Measurements from ENCODE around the gene TRPV4. TPM values are rescaled to one million over a fixed set of nuclear protein-coding genes. Genes with fewer than 3 reads are reported as not detected.

The TRPV4 gene
- total and polyA plus RNA-seq, 9 of the 15 experiments (the other 6 are each of a cell fraction or from before 2014, with no cell fraction given), result 0.13 TPM; not detected in 8

DNA sequence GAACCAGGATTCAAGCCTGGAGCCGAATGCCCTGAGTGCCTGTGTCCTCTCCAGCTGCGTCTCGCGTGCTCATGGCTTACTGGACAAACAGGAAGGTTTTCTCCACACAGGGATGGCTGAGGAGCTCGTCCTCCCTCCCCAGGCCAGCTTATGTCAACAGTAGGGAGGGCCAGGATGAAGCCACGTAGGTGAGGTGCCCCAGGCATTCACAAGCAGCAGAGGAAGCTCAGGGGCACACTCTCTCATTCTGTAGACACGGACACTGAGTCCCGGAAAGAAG, 49.3 kb downstream of the TRPV4 start:
- no peak overlapping the region for H3K9ac ChIP-seq (ENCODE audit: insufficient read depth in 1 of 2, low read depth in 2 of 2, low read length in 2 of 2)
- H3K27me3 ChIP-seq (ENCODE audit: control insufficient read depth in 2 of 2, insufficient read depth in 2 of 2, low read length in 2 of 2), result peaks cover 16 to 54% of the 10 kb centered on the region in 2 experiments
- peaks cover 0 to 4% of the 10 kb centered on the region in 2 experiments; a peak in 1 of 5 replicates for H3K4me1 ChIP-seq (replicated peaks in 1 of 2; ENCODE audit: control insufficient read depth in 2 of 2, insufficient read depth in 2 of 2, low read length in 2 of 2)
- no peaks in the 10 kb centered on the region for H3K9me1 ChIP-seq (ENCODE audit: control insufficient read depth, insufficient read depth, low read length)
- DNase-seq (ENCODE audit: extremely low read depth in 1 of 4, low spot score in 3 of 4) (no peak), FAIRE-seq (no peak), ATAC-seq (no peak)
- no peak overlapping the region for H3K4me2 ChIP-seq (ENCODE audit: insufficient read depth, low read length)
- H3K4me3 ChIP-seq, result no peak overlapping the region
- H3K9me3 ChIP-seq (replicated peaks; ENCODE audit: control insufficient read depth, insufficient read depth, low read depth, low read length), result 0 out of 2 replicates have a peak, but pooled peaks cover 3% of the 10 kb centered on the region
- H2AFZ ChIP-seq (ENCODE audit: low read depth, low read length), result no peak overlapping the region
- ChIA-PET POLR2A (interaction anchor here (0.7 kb wide), 1 partner anchor 323 kb away, joined by 5 read pairs; no protein-coding TSS in a partner anchor), CTCF (ENCODE audit: low intra/inter-chr PET ratio) (no interaction called here)
- no peak overlapping the region for H3K27ac ChIP-seq (ENCODE audit: extremely low read depth, low read depth, low read length)
- WGBS (ENCODE audit: insufficient coverage, low coverage, missing lambda C conversion rate), result 0% methylated on average over 6 of the region's 8 CpGs
- intact Hi-C loops (cut with micrococcal nuclease) (no loop called here), in situ Hi-C loops (cut with MboI) (no loop called here)
- no peaks in the 10 kb centered on the region for H3K79me2 ChIP-seq (ENCODE audit: control insufficient read depth, insufficient read depth, low read length)
- TF ChIP-seq RB1 (IDR thresholded peaks at IDR 0.05; ENCODE audit: low read depth) (no peak), ETV6 (IDR thresholded peaks at IDR 0.05; ENCODE audit: borderline replicate concordance in 1 of 2, low read depth in 2 of 2, low read length in 1 of 2) (no peak), ETV6 (CRISPR knock-in tag; IDR thresholded peaks at IDR 0.05; ENCODE audit: borderline replicate concordance) (no peak), KAT8 (IDR thresholded peaks at IDR 0.05; ENCODE audit: low read depth) (no peak), TGIF2 (CRISPR knock-in tag; IDR thresholded peaks at IDR 0.05) (no peak), MYNN (IDR thresholded peaks at IDR 0.05) (no peak), MYNN (CRISPR knock-in tag; IDR thresholded peaks at IDR 0.05) (no peak), ZNF354B (CRISPR knock-in tag; IDR thresholded peaks at IDR 0.05) (no peak), POLR2G (IDR thresholded peaks at IDR 0.05; ENCODE audit: low read depth, low read length) (no peak), ZNF282 (CRISPR knock-in tag; IDR thresholded peaks at IDR 0.05) (no peak), TRIM28 (IDR thresholded peaks at IDR 0.05) (no peak), TAF15 (IDR thresholded peaks at IDR 0.05; ENCODE audit: low read depth, low read length) (no peak), MEF2D (tag; conservative IDR thresholded peaks at IDR 0.05; ENCODE audit: low read depth) (no peak)
- TF ChIP-seq, protein P1, sequence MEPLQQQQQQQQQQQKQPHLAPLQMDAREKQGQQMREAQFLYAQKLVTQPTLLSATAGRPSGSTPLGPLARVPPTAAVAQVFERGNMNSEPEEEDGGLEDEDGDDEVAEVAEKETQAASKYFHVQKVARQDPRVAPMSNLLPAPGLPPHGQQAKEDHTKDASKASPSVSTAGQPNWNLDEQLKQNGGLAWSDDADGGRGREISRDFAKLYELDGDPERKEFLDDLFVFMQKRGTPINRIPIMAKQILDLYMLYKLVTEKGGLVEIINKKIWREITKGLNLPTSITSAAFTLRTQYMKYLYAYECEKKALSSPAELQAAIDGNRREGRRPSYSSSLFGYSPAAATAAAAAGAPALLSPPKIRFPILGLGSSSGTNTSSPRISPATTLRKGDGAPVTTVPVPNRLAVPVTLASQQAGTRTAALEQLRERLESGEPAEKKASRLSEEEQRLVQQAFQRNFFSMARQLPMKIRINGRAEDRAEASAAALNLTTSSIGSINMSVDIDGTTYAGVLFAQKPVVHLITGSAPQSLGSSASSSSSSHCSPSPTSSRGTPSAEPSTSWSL (CRISPR knock-in tag; IDR thresholded peaks at IDR 0.05; ENCODE audit: borderline replicate concordance), result no peak
- TF ChIP-seq, protein P2, sequence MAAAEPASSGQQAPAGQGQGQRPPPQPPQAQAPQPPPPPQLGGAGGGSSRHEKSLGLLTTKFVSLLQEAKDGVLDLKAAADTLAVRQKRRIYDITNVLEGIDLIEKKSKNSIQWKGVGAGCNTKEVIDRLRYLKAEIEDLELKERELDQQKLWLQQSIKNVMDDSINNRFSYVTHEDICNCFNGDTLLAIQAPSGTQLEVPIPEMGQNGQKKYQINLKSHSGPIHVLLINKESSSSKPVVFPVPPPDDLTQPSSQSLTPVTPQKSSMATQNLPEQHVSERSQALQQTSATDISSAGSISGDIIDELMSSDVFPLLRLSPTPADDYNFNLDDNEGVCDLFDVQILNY (CRISPR knock-in tag; IDR thresholded peaks at IDR 0.05), result no peak
- no peaks in the 10 kb centered on the region for H3K36me3 ChIP-seq (ENCODE audit: control insufficient read depth, insufficient read depth, low read length)
- H4K20me1 ChIP-seq (replicated peaks; ENCODE audit: control insufficient read depth, insufficient read depth, low read length), result no peaks in the 10 kb centered on the region
- no TSS peak for BruUV-seq (replicated peaks)
